HCT116 (cell line): Measurements from ENCODE around the gene EME1. TPM values are rescaled to one million over a fixed set of nuclear protein-coding genes. Genes with fewer than 3 reads are reported as not detected.

ENCODE experiments used
- ATAC-seq: fragments of 200-7000 bp; cut with Tn5 transposase; 2 replicates; pipeline ENCODE4 v1.9.1; 2020; ENCODE audit warnings: mild to moderate bottlenecking, moderate library complexity
- BruUV-seq: library from RNA; stranded (reverse); fragments of 400-500 nt; replicated peaks from 2 replicates; lab custom pipeline; 2021; lab: Mats Ljungman, UMichigan
- CTCF ChIA-PET: fragments of 300-600 bp; sonication (Branson Sonifier 250); formaldehyde crosslinking; loops from one replicate; lab custom pipeline; 2021; ENCODE audit warnings: antibody characterized with exemption; lab: Charles Lee
- POLR2A ChIA-PET: fragments of 300-600, 350-600 bp; sonication (Branson Sonifier 250); formaldehyde crosslinking; loops from one replicate; lab custom pipeline; 2021; ENCODE audit warnings: antibody characterized with exemption; lab: Charles Lee
- RAD21 ChIA-PET, 2 experiments: fragments of 300-600 bp; sonication (Branson Sonifier 250); formaldehyde crosslinking; loops; one replicate each; lab custom pipeline; 2023; ENCODE audit warnings: low total read pairs in 2 of 2; ENCODE audit not compliant: uncharacterized antibody in 2 of 2, unreplicated experiment in 2 of 2, low non-redundant PET in 1 of 2; lab: Charles Lee
- DNase-seq: peaks from one replicate; pipeline ENCODE4 v3.0.0-alpha.2; 2010; ENCODE audit warnings: low read depth, low spot score
- H2AFZ ChIP-seq: fragments of 200-600 bp; shearing (Covaris generic), sonication (generic); 2 replicates; pipeline ENCODE4 v1.6.1; 2017; ENCODE audit warnings: low read depth, mixed run types, mixed read lengths, antibody characterized with exemption, low read length; ENCODE audit not compliant: poor library complexity, severe bottlenecking
- H3K27ac ChIP-seq: 2 replicates; pipeline ENCODE4 v1.5.1; 2012; ENCODE audit warnings: low read depth, low read length
- H3K27me3 ChIP-seq: fragments of 200-600 bp; sonication (generic); 2 replicates; pipeline ENCODE4 v1.6.1; 2016; ENCODE audit warnings: mixed run types, low read length, mixed read lengths; ENCODE audit not compliant: insufficient read depth
- H3K36me3 ChIP-seq, 2 experiments: fragments of 200-500 bp in 1 of 2; fragments of 200-600 bp in 1 of 2; sonication (Bioruptor generic) in 1 of 2; sonication (generic) in 1 of 2; 2 replicates each; pipeline versions ENCODE4 v1.5.1 to v1.6.1; 2014 to 2016; ENCODE audit warnings: low read length in 2 of 2, inconsistent platforms in 1 of 2, mixed read lengths in 1 of 2, mixed run types in 1 of 2; ENCODE audit not compliant: insufficient read depth in 2 of 2, control insufficient read depth in 1 of 2
- H3K4me1 ChIP-seq, 2 experiments: fragments of 200-600 bp in 1 of 2; sonication (generic) in 1 of 2; 2 replicates each; pipeline versions ENCODE4 v1.5.1 to v1.6.1; 2012 to 2017; ENCODE audit warnings: low read length in 2 of 2, inconsistent platforms in 1 of 2, mild to moderate bottlenecking in 1 of 2, mixed read lengths in 1 of 2, mixed run types in 1 of 2, moderate library complexity in 1 of 2; ENCODE audit not compliant: insufficient read depth in 2 of 2, control insufficient read depth in 1 of 2
- H3K4me2 ChIP-seq: fragments of 200-600 bp; sonication (generic); 2 replicates; pipeline ENCODE4 v1.6.1; 2017; ENCODE audit warnings: mixed run types, low read length, mixed read lengths
- H3K4me3 ChIP-seq, 2 experiments: fragments of 200-600 bp in 1 of 2; sonication (generic) in 1 of 2; replicated peaks in 1 of 2; 2 replicates each; pipeline ENCODE4 v1.5.1; 2011 to 2016; ENCODE audit warnings: low read length in 2 of 2, control low read depth in 1 of 2, low read depth in 1 of 2, mild to moderate bottlenecking in 1 of 2, mixed read lengths in 1 of 2, mixed run types in 1 of 2
- H3K79me2 ChIP-seq: fragments of 200-600 bp; sonication (generic); 2 replicates; pipeline ENCODE4 v1.6.1; 2017; ENCODE audit warnings: mild to moderate bottlenecking, mixed run types, low read length, moderate library complexity, mixed read lengths; ENCODE audit not compliant: insufficient read depth
- H3K9ac ChIP-seq: fragments of 200-600 bp; sonication (generic); 2 replicates; pipeline ENCODE4 v1.6.1; 2016; ENCODE audit warnings: low read length, mixed read lengths
- H3K9me2 ChIP-seq: fragments of 200-600 bp; sonication (generic), shearing (Covaris generic); 2 replicates; pipeline ENCODE4 v1.6.1; 2017; ENCODE audit warnings: mixed run types, mild to moderate bottlenecking, moderate library complexity; ENCODE audit not compliant: insufficient read depth
- H3K9me3 ChIP-seq, 2 experiments: fragments of 200-500 bp in 1 of 2; fragments of 200-600 bp in 1 of 2; sonication (Bioruptor generic) in 1 of 2; sonication (generic) in 1 of 2; 2 replicates each; pipeline ENCODE4 v1.6.1; 2014 to 2017; ENCODE audit warnings: low read length in 2 of 2, mixed read lengths in 2 of 2, inconsistent platforms in 1 of 2, low read depth in 1 of 2, mild to moderate bottlenecking in 1 of 2, mixed run types in 1 of 2, moderate library complexity in 1 of 2; ENCODE audit not compliant: control insufficient read depth in 1 of 2, insufficient read depth in 1 of 2
- H4K20me1 ChIP-seq: fragments of 200-600 bp; sonication (generic), shearing (Covaris generic); 2 replicates; pipeline ENCODE4 v1.6.1; 2017; ENCODE audit warnings: mixed run types, mild to moderate bottlenecking, moderate library complexity; ENCODE audit not compliant: insufficient read depth
- ELF1 ChIP-seq: IDR thresholded peaks from 2 replicates; pipeline ENCODE4 v1.6.1; 2012; ENCODE audit warnings: low read depth, borderline replicate concordance
- EZH2 ChIP-seq: fragments of 200-600 bp; sonication (generic); IDR thresholded peaks from 2 replicates; pipeline ENCODE4 v1.6.1; 2017; ENCODE audit warnings: antibody characterized with exemption, mixed run types
- EZH2phosphoT487 ChIP-seq: fragments of 200-600 bp; IDR thresholded peaks from 2 replicates; pipeline ENCODE4 v1.6.1; 2018; ENCODE audit warnings: antibody characterized with exemption, borderline replicate concordance
- FOSL1 ChIP-seq: IDR thresholded peaks from 2 replicates; pipeline ENCODE4 v1.6.1; 2012; ENCODE audit warnings: low read depth
- JUND ChIP-seq: IDR thresholded peaks from 2 replicates; pipeline ENCODE4 v1.6.1; 2012
- RAD21 ChIP-seq: IDR thresholded peaks from 2 replicates; pipeline ENCODE4 v1.6.1; 2012; ENCODE audit warnings: low read depth, mild to moderate bottlenecking
- TCF7L2 ChIP-seq: IDR thresholded peaks from 2 replicates; pipeline ENCODE4 v1.7.0; 2011; ENCODE audit warnings: borderline replicate concordance, inconsistent platforms; ENCODE audit not compliant: insufficient read depth, insufficient read length; ENCODE audit errors: extremely low read depth
- ZNF274 ChIP-seq: fragments of 200-500 bp; sonication (Bioruptor generic); IDR thresholded peaks from 2 replicates; pipeline ENCODE4 v1.6.1; 2014; ENCODE audit warnings: mild to moderate bottlenecking, low read depth, low read length, inconsistent platforms
- intact Hi-C: fragments of 100-400 bp; cut with micrococcal nuclease; formaldehyde crosslinking; loops from 2 replicates; pipeline ENCODE4 v1.10.0; 2022
- total RNA-seq: library from RNA; stranded (reverse); gene quantifications from one replicate; pipeline ENCODE4 v1.2.1, GENCODE V29; 2021; ENCODE audit not compliant: unreplicated experiment
- TF ChIP-seq, protein P1 (sequence below): IDR thresholded peaks from 2 replicates; pipeline ENCODE4 v1.6.1; 2011; ENCODE audit warnings: mild to moderate bottlenecking, low read length, moderate library complexity; ENCODE audit not compliant: insufficient replicate concordance; ENCODE audit errors: extremely low read depth

The EME1 gene
- total RNA-seq, 1 experiment from 2014 or later, result 31.8 TPM

DNA sequence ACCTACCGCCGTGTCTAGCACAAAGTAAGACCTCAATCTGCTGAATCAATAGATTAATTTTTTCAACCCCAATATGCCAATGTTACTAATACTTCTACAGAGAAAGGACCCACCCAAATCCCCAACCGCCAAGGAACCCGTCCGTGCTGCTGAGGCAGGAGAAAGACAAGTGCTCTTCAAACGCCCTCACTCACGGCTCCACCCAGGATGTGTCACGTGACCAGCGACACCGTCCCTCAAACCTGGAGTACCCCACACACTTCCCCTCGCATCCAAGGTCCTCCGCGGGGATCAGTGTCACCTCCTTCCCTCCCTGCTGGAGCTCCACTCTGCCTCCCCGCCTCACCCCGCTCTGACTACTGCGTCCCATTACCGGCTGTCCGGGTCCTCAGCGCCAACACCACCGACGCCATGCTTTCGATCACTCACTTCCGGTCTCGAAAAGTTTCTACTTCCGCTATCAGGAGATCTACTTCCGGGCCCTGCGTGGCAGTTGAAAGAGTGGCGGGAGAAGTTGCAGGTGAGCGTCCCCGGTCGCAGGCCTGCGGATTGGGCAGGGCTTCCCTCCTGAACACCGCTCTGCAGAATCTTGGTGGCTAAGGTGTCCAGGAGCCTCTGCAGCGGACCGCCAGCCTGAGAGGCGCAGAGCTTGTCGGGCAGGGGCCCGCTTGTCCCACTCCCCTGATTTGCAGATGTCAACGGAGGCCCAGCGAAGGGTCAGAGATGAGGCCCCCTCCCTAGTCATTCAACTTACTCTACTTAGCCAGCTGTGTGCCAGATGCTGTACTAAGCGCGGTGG lies at the start of gene EME1, which contains the start of gene MRPL27 (continued):
- TF ChIP-seq ELF1 (no peak; the same call in 1 of the 2 replicates), JUND (no peak), RAD21 (no peak)

DNA sequence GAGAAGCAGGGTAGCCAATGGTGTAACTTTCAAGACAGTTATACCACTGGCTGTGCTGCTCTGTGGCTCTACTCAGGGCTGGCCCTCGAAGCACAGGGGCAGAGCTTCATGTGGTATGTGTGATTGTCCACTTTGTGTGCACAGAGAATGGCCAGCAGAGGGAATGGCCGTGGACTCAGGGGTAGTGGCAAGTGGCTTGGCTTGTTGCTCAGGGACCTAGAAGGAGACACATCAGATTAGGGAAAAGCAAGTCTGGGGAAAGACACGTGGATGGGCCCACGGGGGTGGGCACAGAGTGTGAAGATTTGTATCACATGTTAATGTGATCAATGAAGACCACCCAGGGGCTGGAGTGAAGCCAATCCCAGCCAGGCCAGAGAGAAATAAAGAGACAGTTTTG lies 47.1 kb upstream of the EME1 start:
- no peak for ATAC-seq
- DNase-seq, result no peak
- Histone ChIP-seq H3K9ac (no peak overlapping the region), H2AFZ (no peak overlapping the region), H4K20me1 (no peaks in the 10 kb centered on the region), H3K4me1 (peaks cover 0 to 5% of the 10 kb centered on the region in 2 experiments; a peak in 1 of 4 replicates), H3K79me2 (no peaks in the 10 kb centered on the region), H3K27ac (no peak overlapping the region), H3K4me2 (no peak overlapping the region), H3K9me3 (no peaks in the 10 kb centered on the region), H3K36me3 (no peaks in the 10 kb centered on the region), H3K4me3 (no peak overlapping the region), H3K9me2 (no peaks in the 10 kb centered on the region), H3K27me3 (no peaks in the 10 kb centered on the region)
- ChIA-PET CTCF (no interaction called here), POLR2A (no interaction called here), RAD21 (no interaction called here)
- intact Hi-C loops, result no loop called here
- BruUV-seq, result no TSS peak
- no peak for TF ChIP-seq EZH2phosphoT487
- TF ChIP-seq, protein P1, sequence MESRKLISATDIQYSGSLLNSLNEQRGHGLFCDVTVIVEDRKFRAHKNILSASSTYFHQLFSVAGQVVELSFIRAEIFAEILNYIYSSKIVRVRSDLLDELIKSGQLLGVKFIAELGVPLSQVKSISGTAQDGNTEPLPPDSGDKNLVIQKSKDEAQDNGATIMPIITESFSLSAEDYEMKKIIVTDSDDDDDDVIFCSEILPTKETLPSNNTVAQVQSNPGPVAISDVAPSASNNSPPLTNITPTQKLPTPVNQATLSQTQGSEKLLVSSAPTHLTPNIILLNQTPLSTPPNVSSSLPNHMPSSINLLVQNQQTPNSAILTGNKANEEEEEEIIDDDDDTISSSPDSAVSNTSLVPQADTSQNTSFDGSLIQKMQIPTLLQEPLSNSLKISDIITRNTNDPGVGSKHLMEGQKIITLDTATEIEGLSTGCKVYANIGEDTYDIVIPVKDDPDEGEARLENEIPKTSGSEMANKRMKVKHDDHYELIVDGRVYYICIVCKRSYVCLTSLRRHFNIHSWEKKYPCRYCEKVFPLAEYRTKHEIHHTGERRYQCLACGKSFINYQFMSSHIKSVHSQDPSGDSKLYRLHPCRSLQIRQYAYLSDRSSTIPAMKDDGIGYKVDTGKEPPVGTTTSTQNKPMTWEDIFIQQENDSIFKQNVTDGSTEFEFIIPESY, result no peak
- TF ChIP-seq FOSL1, result no peak
- TF ChIP-seq ZNF274, result no peak
- TF ChIP-seq EZH2, result no peak
- TF ChIP-seq TCF7L2, result no peak
